HG03039 (cell line): Measurements from ENCODE around the gene HAPLN2.
"Not testable (repeated sequence)": the region's sequence is repeated elsewhere in the genome, so short reads cannot be mapped to it uniquely, and the experiment has no call there.

Experiments used
- ATAC-seq: cut with Tn5 transposase; IDR thresholded peaks from one replicate; pipeline ENCODE4 v1.9.1; 2021; ENCODE audit warnings: mild to moderate bottlenecking, moderate library complexity; ENCODE audit not compliant: unreplicated experiment

Gene HAPLN2

GRCh38 chr1:156618853-156619581 is at the start of gene HAPLN2:
Gene HAPLN2, plus strand, starts transcription at chr1:156619415. Its CDS starts 4,076 bp downstream, at chr1:156623491.
- ATAC-seq = no peak

- no peak for ATAC-seq
Measured at GRCh38 chr1:156571261-156571852, 47.9 kb upstream of the HAPLN2 start.

- peak; percentile 70 for ATAC-seq
Measured at GRCh38 chr1:156571919-156572662, 47.1 kb upstream of the HAPLN2 start, which contains the start of gene IQGAP3. Gene IQGAP3, minus strand, starts transcription at chr1:156572565. Its CDS starts 36 bp downstream, at chr1:156572529.

GRCh38 chr1:156572663-156573018 is 46.6 kb upstream of the HAPLN2 start:
- ATAC-seq = no peak

GRCh38 chr1:156574039-156574633 is 45.1 kb upstream of the HAPLN2 start:
- ATAC-seq = no peak

GRCh38 chr1:156577550-156577949 is 41.7 kb upstream of the HAPLN2 start:
- no peak for ATAC-seq

- no peak for ATAC-seq
Measured at GRCh38 chr1:156578055-156578454, 41.2 kb upstream of the HAPLN2 start.

GRCh38 chr1:156579472-156579871 is 39.7 kb upstream of the HAPLN2 start, which contains the start of gene TTC24:
Gene TTC24, plus strand, starts transcription at chr1:156579723. Its CDS starts 1,642 bp downstream, at chr1:156581365.
- ATAC-seq = no peak

GRCh38 chr1:156581661-156582387 is 37.4 kb upstream of the HAPLN2 start:
- ATAC-seq = no peak

GRCh38 chr1:156582388-156583017 is 36.7 kb upstream of the HAPLN2 start:
- no peak for ATAC-seq

GRCh38 chr1:156583821-156584622 is 35.2 kb upstream of the HAPLN2 start:
- ATAC-seq = no peak

- ATAC-seq = no peak
Measured at GRCh38 chr1:156584813-156585212, 34.4 kb upstream of the HAPLN2 start.

- ATAC-seq = no peak
Measured at GRCh38 chr1:156586323-156586722, 32.9 kb upstream of the HAPLN2 start.

GRCh38 chr1:156586892-156587477 is 32.2 kb upstream of the HAPLN2 start:
- ATAC-seq = no peak

- not testable (repeated sequence) for ATAC-seq
Measured at GRCh38 chr1:156587927-156588326, 31.3 kb upstream of the HAPLN2 start.

- ATAC-seq = no peak
Measured at GRCh38 chr1:156589546-156589945, 29.7 kb upstream of the HAPLN2 start.

- ATAC-seq = no peak
Measured at GRCh38 chr1:156590326-156591180, 28.7 kb upstream of the HAPLN2 start.

GRCh38 chr1:156591181-156591431 is 28.1 kb upstream of the HAPLN2 start:
- no peak for ATAC-seq
